Astrocyte (in vitro differentiated cells and primary cell): ENCODE results near the gene PNPLA5.

Experiments
- EZH2 ChIP-seq: IDR thresholded peaks from 2 replicates; pipeline ENCODE4 v1.6.1; 2012; ENCODE audit warnings: mild to moderate bottlenecking, low read length, inconsistent platforms; ENCODE audit not compliant: insufficient read depth
- TF ChIP-seq, protein P1 (sequence below): IDR thresholded peaks from 2 replicates; pipeline ENCODE4 v1.5.1; 2011; ENCODE audit warnings: low read depth, mild to moderate bottlenecking, inconsistent platforms, low read length, moderate library complexity; ENCODE audit not compliant: insufficient read depth

GRCh38 chr22:43862074-43862881 lies 29.5 kb downstream of the PNPLA5 start, which contains the start of gene SULT4A1:
- TF ChIP-seq, protein P1, sequence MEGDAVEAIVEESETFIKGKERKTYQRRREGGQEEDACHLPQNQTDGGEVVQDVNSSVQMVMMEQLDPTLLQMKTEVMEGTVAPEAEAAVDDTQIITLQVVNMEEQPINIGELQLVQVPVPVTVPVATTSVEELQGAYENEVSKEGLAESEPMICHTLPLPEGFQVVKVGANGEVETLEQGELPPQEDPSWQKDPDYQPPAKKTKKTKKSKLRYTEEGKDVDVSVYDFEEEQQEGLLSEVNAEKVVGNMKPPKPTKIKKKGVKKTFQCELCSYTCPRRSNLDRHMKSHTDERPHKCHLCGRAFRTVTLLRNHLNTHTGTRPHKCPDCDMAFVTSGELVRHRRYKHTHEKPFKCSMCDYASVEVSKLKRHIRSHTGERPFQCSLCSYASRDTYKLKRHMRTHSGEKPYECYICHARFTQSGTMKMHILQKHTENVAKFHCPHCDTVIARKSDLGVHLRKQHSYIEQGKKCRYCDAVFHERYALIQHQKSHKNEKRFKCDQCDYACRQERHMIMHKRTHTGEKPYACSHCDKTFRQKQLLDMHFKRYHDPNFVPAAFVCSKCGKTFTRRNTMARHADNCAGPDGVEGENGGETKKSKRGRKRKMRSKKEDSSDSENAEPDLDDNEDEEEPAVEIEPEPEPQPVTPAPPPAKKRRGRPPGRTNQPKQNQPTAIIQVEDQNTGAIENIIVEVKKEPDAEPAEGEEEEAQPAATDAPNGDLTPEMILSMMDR = no peak
- TF ChIP-seq EZH2 = peak; percentile 46
